Activated CD4-positive, alpha-beta T cell treated with anti-CD3 and anti-CD28 coated beads, Interleukin-2, amount 50 U/mL, for 48 hours (primary cell): ENCODE measurements around the gene KANK4.
A peak's percentile ranks its signal among the peaks of the same experiment; 100 is the strongest.

Source experiments
- DNase-seq, 2 experiments: peaks; one replicate each; pipeline ENCODE4 v3.0.0-alpha.2; 2020

The KANK4 gene

DNA sequence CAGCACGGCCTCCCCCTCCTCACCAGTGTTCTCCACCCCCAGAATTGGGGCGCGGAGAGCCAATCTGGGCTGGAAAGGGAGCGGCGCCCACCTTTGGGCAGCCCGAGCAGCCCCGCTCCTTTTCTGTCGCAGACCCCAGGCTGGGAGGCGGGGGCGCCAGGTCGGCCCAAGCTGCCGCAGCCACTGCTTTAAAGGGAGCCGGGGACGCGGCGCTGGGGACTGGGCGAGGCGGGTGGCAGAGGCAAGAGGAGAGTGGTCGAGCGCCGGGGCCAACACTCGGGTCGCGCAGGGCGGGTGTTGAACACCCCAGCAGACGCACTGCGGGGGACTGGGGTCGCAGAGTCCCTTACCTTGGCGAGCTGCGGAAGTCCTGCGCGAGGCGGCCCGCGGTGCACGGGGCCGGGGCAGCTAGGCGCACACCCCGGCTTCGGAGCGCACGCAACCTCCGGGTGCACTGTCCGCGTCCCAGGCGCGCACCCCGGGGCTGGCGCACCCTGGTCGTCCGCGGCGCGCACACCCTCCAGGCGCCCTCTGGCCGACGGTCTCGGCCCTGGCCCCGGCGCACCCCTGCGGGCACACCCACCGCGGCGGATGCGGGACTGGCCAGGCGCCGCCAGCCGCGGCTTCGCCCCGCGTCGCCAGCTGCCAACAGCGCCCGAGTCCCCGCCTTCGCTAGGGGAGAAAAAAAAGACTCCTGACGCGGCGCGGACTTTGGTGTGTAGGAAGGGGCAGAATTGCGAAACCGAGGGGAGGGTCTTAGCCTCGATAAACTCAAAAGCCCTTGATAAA is at the start of gene KANK4:
KANK4 (minus strand) TSS at position 679 of the 789 bp plus-strand sequence. CDS start 37,870 bp downstream, outside the sequence.
- DNase-seq, result no peak

DNA sequence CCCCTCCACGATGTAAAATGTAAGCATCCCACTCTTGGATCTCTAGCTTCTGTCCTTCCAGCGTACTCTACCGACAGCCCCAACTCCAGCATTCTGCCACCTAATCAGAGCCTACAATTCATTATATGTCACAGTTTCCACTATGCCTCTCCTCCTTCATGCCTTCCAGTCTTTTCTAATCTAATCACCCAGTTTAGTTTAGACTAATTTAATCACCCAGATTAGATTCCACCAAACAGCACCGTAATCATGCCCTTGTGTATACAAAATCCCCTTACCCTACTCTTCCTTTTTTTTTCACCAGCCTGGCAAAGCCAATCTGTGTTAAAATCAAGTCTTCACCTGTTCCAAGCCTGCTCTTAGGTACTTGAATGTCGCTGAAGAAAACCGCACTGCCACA is 49.8 kb upstream of the KANK4 start:
- no peak for DNase-seq

DNA sequence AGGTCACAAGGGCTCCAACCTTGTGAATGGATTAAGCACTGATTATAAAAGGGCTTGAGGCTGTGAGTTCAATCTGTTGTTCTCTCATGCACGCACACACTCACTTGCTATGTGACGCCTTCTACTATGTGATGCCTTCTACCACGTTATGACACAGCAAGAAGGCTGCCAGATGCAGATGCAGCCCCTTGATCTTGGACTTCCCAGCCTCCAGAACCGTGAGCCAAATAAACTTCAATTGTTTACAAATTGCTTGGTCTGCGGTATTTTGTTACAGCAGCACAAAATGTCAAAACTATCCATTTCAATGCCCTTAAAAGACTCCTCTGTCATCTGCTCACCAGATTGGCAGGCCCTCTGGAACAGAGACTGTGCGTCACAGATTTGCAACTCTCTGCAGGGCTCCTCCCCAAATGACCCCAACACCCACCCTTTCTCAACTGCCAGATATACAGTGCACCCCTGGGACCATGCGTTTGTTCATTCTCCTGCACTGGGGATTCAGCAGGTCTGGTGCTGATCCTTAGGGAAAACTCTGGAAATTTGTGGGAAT is 47.8 kb upstream of the KANK4 start:
- no peak for DNase-seq

DNA sequence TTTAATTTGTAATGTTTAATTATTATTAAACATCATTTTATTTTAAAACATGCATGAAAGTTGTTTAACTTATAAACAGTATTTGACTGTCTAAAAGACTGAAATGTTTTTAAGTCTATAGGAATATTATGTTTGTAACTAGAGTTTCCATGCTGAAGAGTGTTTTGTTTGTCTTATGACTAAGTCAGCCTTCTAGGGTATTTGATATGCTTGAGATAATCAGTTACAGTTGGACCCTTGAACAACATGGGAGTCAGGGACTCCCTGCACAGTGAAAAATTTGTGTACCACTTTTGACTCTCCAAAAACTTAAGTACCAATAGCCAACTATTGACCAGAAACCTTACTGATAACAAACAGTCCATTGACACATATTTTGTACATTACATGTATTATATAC is 45.5 kb upstream of the KANK4 start:
- DNase-seq, result no peak

DNA sequence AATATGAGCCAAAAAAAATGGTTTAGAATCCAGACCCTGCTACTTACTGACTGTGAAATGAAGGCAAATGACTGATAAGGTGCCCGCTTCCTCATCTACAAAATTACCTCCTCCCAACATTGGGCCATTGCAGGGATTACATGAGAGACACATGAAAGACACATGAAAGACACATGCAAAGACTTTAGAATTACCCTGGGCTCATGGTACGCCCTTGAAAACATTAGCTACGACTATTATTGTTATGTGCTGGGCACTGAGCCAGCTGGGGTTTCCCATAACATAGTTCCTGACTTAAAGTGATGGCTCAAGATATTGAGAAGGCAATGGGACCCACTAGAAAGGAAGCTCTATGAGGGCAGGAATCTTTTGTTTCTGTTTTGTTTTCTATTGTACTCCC is 43.7 kb upstream of the KANK4 start:
- no peak for DNase-seq

DNA sequence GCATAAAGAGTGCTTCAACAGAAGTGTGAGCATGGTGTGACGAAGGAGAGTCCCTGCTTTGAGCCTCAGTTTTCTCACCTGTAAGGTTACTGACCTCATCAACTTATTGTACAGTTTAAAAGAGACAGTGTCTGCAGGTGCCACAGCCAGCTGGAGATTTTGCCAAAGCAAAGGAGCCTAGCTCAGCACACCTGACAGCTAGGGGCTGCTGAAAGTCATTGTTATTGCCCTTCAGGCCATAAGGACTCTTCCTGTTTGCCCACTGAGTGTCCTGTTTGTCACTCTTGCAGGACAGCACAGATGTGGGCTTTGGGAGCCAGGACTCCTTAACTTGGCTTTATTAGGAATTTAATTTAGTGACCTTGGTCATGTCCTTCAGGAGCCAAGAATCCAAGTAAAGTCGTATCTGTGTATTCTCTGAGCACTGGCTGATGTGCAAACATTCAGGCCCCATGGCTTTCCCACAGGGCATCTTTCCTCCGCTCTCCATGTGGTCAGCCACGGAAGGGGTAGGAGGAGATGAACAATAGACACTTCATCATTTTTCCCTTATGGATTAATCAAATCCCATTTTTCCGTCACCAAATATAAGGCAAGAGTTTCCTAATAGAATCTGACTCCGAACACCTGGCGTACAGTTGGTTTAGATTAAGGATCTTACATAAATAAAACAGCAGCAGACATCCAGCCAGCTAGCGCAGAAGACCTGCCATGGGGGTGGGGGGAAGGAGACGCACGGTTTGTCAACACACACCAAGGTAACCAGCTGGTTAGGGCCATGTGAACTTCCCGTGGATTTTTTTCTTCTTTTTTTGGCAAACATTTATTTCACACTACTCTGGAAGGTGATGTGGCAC is 43.1 kb upstream of the KANK4 start:
- DNase-seq, result no peak

DNA sequence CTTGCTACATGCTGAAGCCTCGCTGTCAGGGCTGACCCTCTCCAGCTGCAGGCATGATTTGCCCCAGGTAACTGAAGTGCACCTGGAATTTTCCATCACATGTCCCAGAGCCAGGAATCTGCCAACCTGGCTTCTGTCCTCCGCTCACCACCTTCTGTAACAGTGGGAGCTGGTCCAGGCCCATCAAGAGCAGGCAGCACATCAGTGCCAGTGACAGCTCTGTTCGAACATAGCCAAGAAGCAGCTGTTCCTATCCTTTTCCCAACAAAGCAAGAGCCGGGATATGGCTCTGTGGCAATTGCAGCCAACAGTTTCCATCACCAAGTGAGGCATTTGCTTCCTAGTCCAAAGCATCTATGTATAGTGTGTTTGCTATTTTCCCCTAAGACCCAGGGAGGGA is 42.2 kb upstream of the KANK4 start:
- DNase-seq, result no peak

DNA sequence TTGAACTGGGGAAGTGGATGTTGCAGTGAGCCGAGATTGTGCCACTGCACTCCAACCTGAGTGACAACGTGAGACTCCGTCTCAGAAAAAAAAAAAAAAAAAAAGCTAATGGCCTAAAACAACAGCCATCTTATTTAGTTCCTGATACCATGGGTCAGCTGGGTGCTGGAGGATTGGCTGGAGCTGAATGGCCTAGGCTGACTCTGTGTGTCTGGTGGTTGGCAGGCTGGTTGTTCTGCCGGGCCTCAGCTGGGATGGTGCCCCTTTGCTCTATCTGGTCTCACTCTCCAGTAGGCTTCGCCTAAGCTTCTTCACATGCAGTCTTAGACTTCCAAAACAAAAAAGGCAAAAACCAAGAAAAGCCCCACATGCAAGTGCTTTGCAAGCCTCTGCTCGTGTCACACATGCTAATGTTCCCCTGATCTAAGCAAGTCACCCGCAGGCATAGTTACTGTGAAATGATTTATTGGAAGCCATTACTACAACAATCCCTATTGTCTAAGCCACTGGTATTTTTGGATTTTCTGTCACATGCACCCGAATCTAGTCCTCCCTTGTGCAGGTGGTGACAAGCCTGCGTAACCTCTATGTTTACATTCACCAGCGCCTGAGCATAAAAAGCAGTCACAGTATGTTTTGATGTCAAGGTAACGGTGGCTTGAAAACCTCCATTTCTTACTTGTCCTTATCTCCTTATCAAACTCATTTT is 39.6 kb upstream of the KANK4 start:
- DNase-seq, result no peak

DNA sequence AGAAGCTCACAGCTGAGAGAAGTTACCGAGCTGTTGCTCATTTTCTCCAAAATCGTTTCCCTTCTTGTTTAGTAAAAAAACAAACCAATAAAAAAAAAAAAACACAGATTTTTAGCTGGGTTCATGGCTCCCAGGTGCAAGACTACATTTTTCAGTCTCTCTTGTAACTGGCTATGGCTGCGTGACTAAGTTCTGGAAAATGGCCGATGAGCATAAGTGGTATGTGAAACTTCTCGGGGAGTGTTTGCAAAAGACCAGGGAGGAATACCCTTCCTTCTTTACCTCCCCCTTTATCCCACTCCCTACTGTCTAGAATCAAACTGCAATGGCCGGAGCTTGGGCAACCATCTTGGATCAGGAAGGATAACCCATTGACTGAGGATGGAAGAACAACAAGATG is 38.7 kb upstream of the KANK4 start:
- DNase-seq, result no peak

DNA sequence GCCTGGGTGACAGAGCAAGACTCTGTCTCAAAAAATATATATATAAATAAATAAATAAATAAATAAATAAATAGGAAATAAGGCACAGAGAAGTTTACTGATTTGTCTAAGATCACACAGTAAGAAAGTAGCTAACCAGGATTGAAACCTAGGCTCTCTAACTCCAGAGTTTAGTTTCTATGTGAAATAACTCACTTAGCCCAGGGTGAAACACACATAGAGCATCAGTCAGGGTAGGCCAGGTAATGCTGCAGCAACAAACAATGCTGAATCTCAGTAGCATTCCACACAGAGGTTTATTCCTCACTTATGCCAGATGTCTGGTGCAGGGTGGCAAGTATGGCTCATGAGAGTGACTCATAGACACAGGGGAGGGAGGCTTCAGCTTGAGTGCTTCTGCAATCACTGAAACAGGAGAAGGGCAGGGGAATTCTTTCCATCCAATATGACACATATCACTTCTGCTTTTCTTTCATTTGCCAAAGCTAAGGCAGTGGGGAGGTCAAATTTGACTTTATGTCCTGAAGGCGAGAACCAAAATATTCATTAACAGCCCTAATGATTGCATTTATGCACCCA is 37.1 kb upstream of the KANK4 start:
- peak in 1 of 2 experiments; percentile 5 for DNase-seq

DNA sequence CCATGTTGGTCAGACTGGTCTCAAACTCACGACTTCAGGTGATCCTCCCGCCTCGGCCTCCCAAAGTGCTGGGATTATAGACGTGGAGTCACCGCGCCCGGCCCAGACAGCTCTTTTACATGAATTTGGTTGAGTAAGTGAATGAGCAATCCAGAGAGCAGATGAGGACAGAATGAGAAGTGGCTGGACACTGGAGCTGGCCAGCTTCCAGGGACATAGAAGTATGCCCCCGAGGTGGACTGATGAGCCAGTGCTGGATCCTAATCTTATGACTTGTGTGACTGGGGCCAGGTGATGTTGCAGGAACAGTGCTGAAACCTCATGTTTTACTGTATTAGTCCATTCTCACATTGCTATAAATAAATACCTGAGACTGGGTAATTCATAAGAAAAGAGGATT is 35.9 kb upstream of the KANK4 start:
- DNase-seq, result no peak

DNA sequence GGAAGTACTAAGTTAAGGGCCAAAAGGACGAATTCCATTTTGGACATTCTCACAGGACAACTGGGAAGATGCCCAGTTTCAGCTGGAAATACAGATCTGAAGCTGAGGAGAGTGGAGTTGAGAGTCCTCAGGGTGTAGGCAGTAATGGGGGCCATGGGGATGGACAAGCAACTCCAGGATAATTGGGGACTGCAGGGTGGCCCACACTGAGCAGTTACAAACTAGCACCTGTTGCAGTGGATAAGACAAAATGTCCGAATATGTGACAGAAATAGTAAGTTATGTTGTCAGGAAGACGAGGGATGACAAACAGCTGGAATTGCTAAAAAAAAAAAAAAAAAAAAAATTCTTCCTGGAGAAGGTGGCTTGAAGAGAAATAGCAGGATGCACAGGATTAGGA is 34.6 kb upstream of the KANK4 start:
- DNase-seq, result no peak

DNA sequence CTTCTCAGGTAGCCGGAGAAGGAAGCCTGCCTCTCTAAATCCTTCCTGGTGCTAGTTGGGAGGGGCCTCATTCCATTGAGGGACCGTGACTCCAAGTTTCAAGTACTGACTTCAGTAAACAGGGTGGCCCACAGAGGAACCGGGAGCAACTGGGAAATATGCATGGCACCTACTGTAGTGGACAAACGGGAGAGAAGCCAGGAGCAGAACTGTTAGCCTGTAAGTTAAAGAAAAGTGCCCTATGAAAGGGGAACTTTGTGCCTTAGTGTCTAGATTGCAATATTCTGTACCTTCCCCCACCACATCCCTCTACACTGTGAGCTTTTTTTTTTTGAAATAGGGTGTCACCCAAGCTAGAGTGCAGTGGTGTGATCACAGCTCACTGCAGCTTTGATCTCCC is 33.2 kb upstream of the KANK4 start:
- no peak for DNase-seq

DNA sequence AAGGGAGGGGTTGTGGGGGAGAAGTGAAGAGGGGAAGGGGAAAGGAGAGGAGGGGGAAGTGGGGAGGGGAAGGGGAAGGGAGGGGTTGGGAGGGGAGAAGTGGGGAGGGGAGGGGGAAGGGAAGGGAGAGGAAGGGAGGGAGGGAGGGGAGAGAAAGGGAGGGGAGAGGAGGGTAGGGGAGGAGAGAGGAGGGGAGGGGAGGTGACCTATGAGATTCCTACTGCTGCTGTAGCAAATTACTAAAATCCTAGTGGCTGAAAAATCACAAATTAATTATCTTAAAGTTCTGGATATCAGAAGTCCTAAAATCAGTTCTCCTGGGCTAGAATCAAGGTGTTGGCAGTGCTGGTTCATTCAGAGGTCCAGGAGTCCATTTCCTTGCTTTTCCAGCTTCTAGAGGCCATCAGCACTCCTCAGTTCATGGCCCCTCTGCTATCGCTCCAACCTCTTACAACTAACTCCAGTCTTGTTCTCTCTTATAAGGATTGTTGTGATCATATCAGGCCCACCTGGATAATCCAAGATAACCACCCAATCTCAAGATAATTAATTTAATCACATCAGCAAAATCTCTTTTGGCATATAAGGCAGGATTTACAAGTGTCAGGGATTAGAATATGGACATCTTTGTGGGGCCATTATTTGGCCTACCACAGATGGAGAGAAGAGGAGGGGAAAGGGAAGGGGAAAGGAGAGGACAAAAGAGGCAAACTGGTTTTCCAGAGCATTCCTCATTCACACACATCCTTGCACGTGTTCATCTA is 30.4 kb upstream of the KANK4 start:
- DNase-seq, result no peak

DNA sequence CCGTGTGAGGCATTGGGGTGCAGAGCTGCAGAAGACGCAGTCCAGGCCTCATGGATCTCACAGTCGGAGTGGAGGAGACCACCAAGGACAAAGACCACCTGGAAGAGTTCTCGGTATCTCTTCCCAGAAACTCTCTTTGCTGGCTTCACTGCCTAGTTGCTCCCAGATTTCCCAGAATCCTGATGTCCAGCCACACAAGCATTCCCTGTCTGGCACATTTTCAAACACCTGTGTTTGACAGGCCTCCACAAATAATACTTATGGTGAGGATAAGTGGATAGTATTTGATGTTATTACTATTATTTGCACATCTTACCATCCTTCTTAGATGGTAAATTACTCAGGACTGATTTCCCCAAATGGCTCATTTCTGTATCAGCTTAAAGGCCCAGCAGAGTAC is 27.7 kb upstream of the KANK4 start:
- DNase-seq, result no peak

DNA sequence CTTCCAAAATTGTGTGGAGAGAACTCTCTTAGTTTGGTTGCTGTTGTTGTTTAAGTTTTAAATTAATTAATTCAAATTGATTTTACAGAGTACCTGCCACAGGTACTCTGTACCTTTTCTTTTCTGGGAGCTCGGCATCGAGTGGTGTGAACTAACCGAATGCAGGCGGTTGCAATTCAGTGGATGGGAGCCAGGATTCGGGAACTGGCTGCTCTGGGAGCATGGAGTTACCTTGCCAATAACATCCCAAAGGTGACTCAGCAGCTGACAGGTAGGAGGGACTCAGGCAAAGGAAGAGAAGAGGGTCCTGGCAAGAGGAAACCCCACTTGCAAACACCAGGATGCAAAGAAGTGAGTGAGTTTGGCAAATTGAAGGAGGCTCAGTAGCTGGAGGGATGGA is 24.7 kb upstream of the KANK4 start:
- DNase-seq, result no peak

DNA sequence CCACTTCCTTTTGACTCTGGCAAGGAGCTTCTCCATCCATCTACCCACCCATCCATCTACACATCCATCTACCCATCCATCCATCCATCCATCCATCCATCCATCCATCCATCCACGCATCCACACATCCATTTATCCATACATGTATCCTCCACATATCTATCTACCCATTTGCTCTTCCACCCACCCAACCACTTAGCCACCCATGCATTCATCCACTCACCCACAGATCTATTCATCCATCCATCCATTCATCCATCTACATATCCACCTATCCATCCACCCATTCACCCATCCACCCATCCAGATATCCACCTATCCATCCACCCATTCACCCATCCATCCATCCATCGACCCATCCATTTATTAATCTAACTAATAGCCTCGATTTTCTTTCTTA is 23.0 kb upstream of the KANK4 start:
- no peak for DNase-seq

DNA sequence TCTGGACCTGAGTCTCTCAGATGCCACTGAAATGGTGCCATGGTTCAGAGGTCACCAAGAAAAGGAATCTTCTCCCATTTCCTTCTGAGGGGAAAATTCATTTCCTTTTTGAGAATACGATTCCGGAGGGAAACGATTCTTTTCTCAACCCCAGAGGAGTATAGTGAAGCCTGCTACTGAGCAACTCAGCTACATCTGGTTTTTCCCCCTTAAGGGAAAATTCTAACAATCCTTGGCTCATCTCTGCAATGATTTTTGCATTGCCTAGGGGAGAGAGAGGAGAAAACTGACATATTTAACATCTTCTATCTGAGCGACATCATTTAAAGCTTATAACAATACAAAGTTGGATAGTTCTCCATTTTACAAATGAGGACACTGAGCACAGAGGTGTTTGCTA is 22.4 kb upstream of the KANK4 start:
- no peak for DNase-seq

DNA sequence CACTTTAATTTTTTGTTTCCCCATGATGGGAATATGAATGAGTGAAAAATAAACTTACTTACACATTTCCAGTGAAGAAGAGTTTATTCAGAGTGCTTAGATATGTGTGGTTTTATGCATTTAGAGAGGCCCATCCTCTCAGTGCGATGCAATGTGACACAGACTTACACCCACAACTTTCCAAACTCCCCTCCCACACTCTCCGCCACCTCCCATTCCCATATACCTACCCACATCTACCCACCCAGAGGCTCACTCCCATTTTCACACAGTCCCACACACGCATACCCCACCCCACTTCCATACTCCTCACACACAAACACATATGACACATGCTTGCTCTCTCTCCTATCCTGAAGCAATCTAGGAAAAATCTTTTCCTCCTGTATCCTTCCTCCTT is 21.9 kb upstream of the KANK4 start:
- no peak for DNase-seq

DNA sequence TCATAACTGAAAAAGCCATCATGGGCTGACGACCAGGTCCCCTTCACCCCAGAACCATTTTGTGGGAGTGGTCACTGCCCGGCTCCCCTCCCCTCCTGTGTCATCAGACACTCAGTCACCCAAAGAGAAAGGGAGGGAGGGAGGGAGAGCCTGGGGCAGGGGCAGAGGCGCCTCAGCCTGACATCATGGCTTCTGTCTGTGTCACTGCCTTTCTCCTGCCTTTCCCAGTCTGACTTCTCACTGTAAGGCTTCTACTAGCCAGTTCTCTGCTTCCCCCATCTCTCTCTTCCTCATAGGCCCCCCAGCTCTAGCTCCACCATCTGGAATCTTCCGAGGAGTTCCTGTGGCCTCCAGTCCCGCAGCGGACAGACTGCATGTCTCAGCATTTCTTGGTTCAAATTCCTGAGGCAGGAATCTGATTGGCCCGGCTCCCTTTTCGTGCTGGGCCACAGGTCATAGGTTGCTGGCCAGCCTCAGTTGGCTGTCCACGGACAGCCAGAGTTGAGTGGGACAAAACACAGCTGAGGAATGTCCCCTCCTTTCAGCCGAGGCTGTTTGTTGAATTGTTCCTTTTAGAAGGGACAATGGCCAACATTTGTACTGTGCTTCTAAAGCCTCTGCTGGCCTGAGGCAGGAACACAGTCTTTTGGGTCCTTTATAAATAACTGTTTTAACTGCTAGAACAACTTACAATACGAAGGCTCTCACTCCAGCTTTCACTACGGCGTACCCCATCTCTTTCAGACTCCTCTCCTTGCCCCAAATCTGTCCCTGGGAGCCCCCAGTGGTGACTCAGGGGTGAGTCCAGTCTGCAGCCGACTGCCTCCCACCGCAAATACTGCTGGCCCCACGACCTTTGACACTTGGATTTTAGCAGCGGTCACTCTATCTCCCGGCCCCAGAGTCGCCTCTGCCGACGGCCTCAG is 18.7 kb upstream of the KANK4 start:
- no peak for DNase-seq
